Measurements from ENCODE around the gene PIGR. TPM values are rescaled to one million over a fixed set of nuclear protein-coding genes. Genes with fewer than 3 reads are reported as not detected.

The PIGR gene
- total RNA-seq, 2 donors from 2014 or later, result 7,504 to 12,164 TPM

- H3K9ac ChIP-seq (ENCODE audit: low read depth in 2 of 2, low read length in 2 of 2), result no peak overlapping the region
- no peak overlapping the region for H3K27ac ChIP-seq
- TF ChIP-seq CTCF (IDR thresholded peaks at IDR 0.05), result no peak
- intact Hi-C loops (cut with DNase I), result no loop called here
- H3K36me3 ChIP-seq, result no peaks in the 10 kb centered on the region
- H3K4me3 ChIP-seq, result no peak overlapping the region
- no peak for DNase-seq
- H3K9me3 ChIP-seq, result no peaks in the 10 kb centered on the region
- H3K27me3 ChIP-seq, result no peaks in the 10 kb centered on the region
- H3K4me1 ChIP-seq, result no peaks in the 10 kb centered on the region
Measured at GRCh38 chr1:206883160-206883559, 63.1 kb downstream of the PIGR start.

GRCh38 chr1:206882555-206882954, 63.7 kb downstream of the PIGR start:
- no peaks in the 10 kb centered on the region for H3K36me3 ChIP-seq
- H3K4me1 ChIP-seq, result no peaks in the 10 kb centered on the region
- H3K27ac ChIP-seq, result no peak overlapping the region
- H3K4me3 ChIP-seq, result no peak overlapping the region
- H3K27me3 ChIP-seq, result no peaks in the 10 kb centered on the region
- no peak for DNase-seq
- intact Hi-C loops (cut with DNase I), result no loop called here
- H3K9me3 ChIP-seq, result no peaks in the 10 kb centered on the region
- no peak for TF ChIP-seq CTCF (IDR thresholded peaks at IDR 0.05)
- no peak overlapping the region for H3K9ac ChIP-seq (ENCODE audit: low read depth in 2 of 2, low read length in 2 of 2)

DNA sequence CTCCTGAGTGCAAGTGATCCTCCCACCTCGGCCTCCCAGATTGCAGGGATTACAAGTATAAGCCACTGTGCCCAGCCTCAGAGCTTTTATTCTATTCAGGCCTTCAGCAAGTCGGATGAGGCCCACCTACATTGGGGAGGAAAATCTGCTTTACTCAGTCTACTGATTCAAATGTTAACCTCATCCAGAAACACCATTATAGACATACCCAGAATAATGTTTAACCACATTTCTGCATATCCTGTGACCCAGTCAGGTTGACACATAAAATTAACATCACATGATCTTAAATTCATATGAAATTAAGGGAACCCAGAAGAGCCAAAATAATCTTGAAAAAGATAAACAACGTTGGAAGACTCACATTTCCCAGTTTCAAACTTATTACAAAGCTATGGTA, 66.0 kb downstream of the PIGR start:
- H3K36me3 ChIP-seq, result no peaks in the 10 kb centered on the region
- TF ChIP-seq CTCF (IDR thresholded peaks at IDR 0.05), result no peak
- H3K9ac ChIP-seq (ENCODE audit: low read depth in 2 of 2, low read length in 2 of 2), result no peak overlapping the region
- H3K27ac ChIP-seq, result no peak overlapping the region
- H3K4me3 ChIP-seq, result no peak overlapping the region
- intact Hi-C loops (cut with DNase I), result no loop called here
- no peaks in the 10 kb centered on the region for H3K27me3 ChIP-seq
- no peaks in the 10 kb centered on the region for H3K4me1 ChIP-seq
- no peaks in the 10 kb centered on the region for H3K9me3 ChIP-seq
- no peak for DNase-seq

Other genes with a start within 250 kb of the PIGR start
- under 1 TPM in 1 of 2 donors, not detected in 1; 0.40 TPM for gene IL19, start 175.7 kb downstream of the PIGR start, total RNA-seq
- under 1 TPM; 0.17 to 0.29 TPM for gene IL10, start 174.0 kb downstream of the PIGR start, total RNA-seq
- gene IL20, start 80.8 kb downstream of the PIGR start, total RNA-seq, result not detected
- not detected for gene IL24, start 49.0 kb downstream of the PIGR start, total RNA-seq
- gene FCMR, start 24.5 kb downstream of the PIGR start, total RNA-seq, result 1 to 10 TPM; 2.3 to 2.7 TPM
- 1 to 10 TPM in 1 of 2 donors, under 1 TPM in 1; 0.56 to 4.5 TPM for gene FCAMR, start 24.0 kb upstream of the PIGR start, total RNA-seq
- 10 to 100 TPM; 12.0 to 25.5 TPM for gene C1orf116, start 86.3 kb upstream of the PIGR start, total RNA-seq
- gene YOD1, start 104.7 kb upstream of the PIGR start, total RNA-seq, result 1 to 10 TPM; 5.7 to 8.0 TPM
- gene PFKFB2, start 106.8 kb upstream of the PIGR start, total RNA-seq, result 10 to 100 TPM; 52.1 to 88.5 TPM
- 1 to 10 TPM; 5.0 to 9.6 TPM for gene C4BPB, start 142.4 kb upstream of the PIGR start, total RNA-seq
- gene C4BPA, start 157.8 kb upstream of the PIGR start, total RNA-seq, result 1 to 10 TPM; 1.9 to 2.3 TPM